ENCODE measurements around the gene SEPTIN3. TPM values are rescaled to one million over a fixed set of nuclear protein-coding genes. Genes with fewer than 3 reads are reported as not detected.

Gene SEPTIN3
- total RNA-seq, 2 experiments from 2014 or later = 1.1 to 2.1 TPM

GRCh38 chr22:42018224-42018623 lies 49.0 kb downstream of the SEPTIN3 start:
- POLR2A ChIA-PET = no interaction called here
- no TSS peak for BruUV-seq (replicated peaks)

More at GRCh38 chr22:42018224-42018623, 49.0 kb downstream of the SEPTIN3 start:
- no peaks in the 10 kb centered on the region for H3K36me3 ChIP-seq (ENCODE audit: insufficient read depth, low read length)
- CTCF ChIA-PET (ENCODE audit: unreplicated experiment) = interaction anchor here (0.6 kb wide), 1 partner anchor 47 kb away, joined by 5 read pairs; no protein-coding TSS in a partner anchor
- no peaks in the 10 kb centered on the region for H3K9me3 ChIP-seq (ENCODE audit: low read length)
- H3K79me2 ChIP-seq (ENCODE audit: insufficient read depth, low read depth, low read length) = no peaks in the 10 kb centered on the region
- no peak overlapping the region for H3K4me2 ChIP-seq (ENCODE audit: low read length)
- peaks cover 7% of the 10 kb centered on the region for H3K4me1 ChIP-seq (ENCODE audit: insufficient read depth, low read length, poor library complexity, severe bottlenecking)
- no peak overlapping the region for H2AFZ ChIP-seq (ENCODE audit: low read length)
- H3K9me2 ChIP-seq (ENCODE audit: insufficient read depth, low read length) = no peaks in the 10 kb centered on the region
- TF ChIP-seq CTCF (conservative IDR thresholded peaks at IDR 0.05; ENCODE audit: low read length) = no peak
- TF ChIP-seq EZH2phosphoT487 (IDR thresholded peaks at IDR 0.05; ENCODE audit: borderline replicate concordance, low read depth, low read length) = no peak
- no peak overlapping the region for H3K27ac ChIP-seq (ENCODE audit: low read depth, low read length, poor library complexity, severe bottlenecking)
- H4K20me1 ChIP-seq (ENCODE audit: insufficient read depth, low read length) = no peaks in the 10 kb centered on the region
- intact Hi-C loops (cut with micrococcal nuclease; ENCODE audit: unreplicated experiment) = no loop called here
- H3K4me3 ChIP-seq (ENCODE audit: low read depth, low read length, poor library complexity, severe bottlenecking) = no peak overlapping the region
- DNase-seq (ENCODE audit: low spot score) = no peak

Other genes starting within 250 kb of the SEPTIN3 start
- gene CCDC134, start 168.8 kb upstream of the SEPTIN3 start, total RNA-seq (2014; rRNA removed; shearing (Covaris generic)) = 21.7 and 23.8 TPM in 2 replicates
- 17.3 and 17.4 TPM in 2 replicates for gene CCDC134, start 168.8 kb upstream of the SEPTIN3 start, total RNA-seq (2022)
- 132 and 167 TPM in 2 replicates for gene SREBF2, start 136.3 kb upstream of the SEPTIN3 start, total RNA-seq (2014; rRNA removed; shearing (Covaris generic))
- gene SREBF2, start 136.3 kb upstream of the SEPTIN3 start, total RNA-seq (2022) = 312 and 330 TPM in 2 replicates
- gene SHISA8, start 54.4 kb upstream of the SEPTIN3 start, total RNA-seq (2014; rRNA removed; shearing (Covaris generic)) = not detected in 2 replicates
- gene SHISA8, start 54.4 kb upstream of the SEPTIN3 start, total RNA-seq (2022) = 0.61 and 0.74 TPM in 2 replicates
- 10.9 and 21.3 TPM in 2 replicates for gene TNFRSF13C, start 42.6 kb upstream of the SEPTIN3 start, total RNA-seq (2014; rRNA removed; shearing (Covaris generic))
- gene TNFRSF13C, start 42.6 kb upstream of the SEPTIN3 start, total RNA-seq (2022) = 65.0 and 67.8 TPM in 2 replicates
- gene CENPM, start 22.3 kb upstream of the SEPTIN3 start, total RNA-seq (2014; rRNA removed; shearing (Covaris generic)) = 347 and 354 TPM in 2 replicates
- gene CENPM, start 22.3 kb upstream of the SEPTIN3 start, total RNA-seq (2022) = 189 and 217 TPM in 2 replicates
- 1.9 and 2.2 TPM in 2 replicates for gene WBP2NL, start 29.3 kb downstream of the SEPTIN3 start, total RNA-seq (2014; rRNA removed; shearing (Covaris generic))
- 0.94 and 1.1 TPM in 2 replicates for gene WBP2NL, start 29.3 kb downstream of the SEPTIN3 start, total RNA-seq (2022)
- 11.2 and 16.9 TPM in 2 replicates for gene NAGA, start 101.4 kb downstream of the SEPTIN3 start, total RNA-seq (2014; rRNA removed; shearing (Covaris generic))
- 14.4 and 14.9 TPM in 2 replicates for gene NAGA, start 101.4 kb downstream of the SEPTIN3 start, total RNA-seq (2022)
- gene PHETA2, start 104.8 kb downstream of the SEPTIN3 start, total RNA-seq (2014; rRNA removed; shearing (Covaris generic)) = 0.05 TPM in 1 of 2 replicates, not detected in the other
- gene PHETA2, start 104.8 kb downstream of the SEPTIN3 start, total RNA-seq (2022) = 0.23 and 0.35 TPM in 2 replicates
- 23.0 and 31.5 TPM in 2 replicates for gene SMDT1, start 110.3 kb downstream of the SEPTIN3 start, total RNA-seq (2014; rRNA removed; shearing (Covaris generic))
- gene SMDT1, start 110.3 kb downstream of the SEPTIN3 start, total RNA-seq (2022) = 111 and 114 TPM in 2 replicates
- 49.8 and 62.4 TPM in 2 replicates for gene NDUFA6, start 121.3 kb downstream of the SEPTIN3 start, total RNA-seq (2014; rRNA removed; shearing (Covaris generic))
- 57.6 and 63.8 TPM in 2 replicates for gene NDUFA6, start 121.3 kb downstream of the SEPTIN3 start, total RNA-seq (2022)
- gene CYP2D6, start 161.4 kb downstream of the SEPTIN3 start, total RNA-seq (2014; rRNA removed; shearing (Covaris generic)) = 2.4 and 3.0 TPM in 2 replicates
- 4.1 and 4.5 TPM in 2 replicates for gene CYP2D6, start 161.4 kb downstream of the SEPTIN3 start, total RNA-seq (2022)